ENCODE results near the gene DNPH1.
A peak's percentile ranks its signal among the peaks of the same experiment; 100 is the strongest.

The DNPH1 gene

DNA sequence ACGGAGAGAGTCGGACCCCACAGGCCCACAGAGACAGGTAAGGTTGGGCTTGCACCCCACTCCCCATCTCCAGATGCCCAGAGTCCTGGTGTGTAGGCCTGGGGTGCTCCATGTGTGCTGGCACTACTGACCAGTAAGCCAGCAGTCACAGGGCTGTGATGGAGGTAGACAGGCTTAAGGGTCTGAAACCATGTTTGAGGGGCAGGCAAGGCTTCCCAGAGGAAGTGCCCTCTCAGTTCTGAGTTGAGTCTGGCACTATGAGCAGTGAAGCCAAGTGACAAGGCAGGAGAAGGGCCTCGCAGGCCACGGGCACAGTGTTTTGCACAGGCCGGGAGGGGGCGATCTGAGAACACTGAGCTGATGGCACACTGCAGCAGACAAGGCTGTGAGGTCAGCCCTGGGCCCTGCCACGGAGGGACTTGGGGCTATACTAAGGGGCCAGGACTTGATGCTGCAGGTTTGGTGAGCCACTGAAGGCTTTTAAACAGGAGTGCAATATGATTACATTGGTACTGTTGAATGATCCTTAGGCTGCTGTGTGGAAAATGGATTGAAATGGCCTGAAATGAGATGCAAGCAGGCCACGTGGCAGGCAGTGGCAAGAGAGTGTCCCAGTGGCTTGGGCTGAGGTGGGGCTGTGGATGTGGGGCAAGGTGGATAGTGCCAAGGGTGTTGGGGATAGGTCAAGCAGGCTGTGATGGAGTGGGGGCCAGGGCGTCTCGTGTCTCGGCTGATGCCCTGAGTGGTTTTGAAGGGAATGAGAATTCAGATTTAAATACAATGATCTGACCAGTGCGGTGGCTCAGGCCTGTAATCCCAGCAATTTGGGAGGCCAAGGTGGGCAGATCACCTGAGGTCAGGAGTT is 34.3 kb upstream of the DNPH1 start:
- DNase-seq = peak; percentile 77

DNA sequence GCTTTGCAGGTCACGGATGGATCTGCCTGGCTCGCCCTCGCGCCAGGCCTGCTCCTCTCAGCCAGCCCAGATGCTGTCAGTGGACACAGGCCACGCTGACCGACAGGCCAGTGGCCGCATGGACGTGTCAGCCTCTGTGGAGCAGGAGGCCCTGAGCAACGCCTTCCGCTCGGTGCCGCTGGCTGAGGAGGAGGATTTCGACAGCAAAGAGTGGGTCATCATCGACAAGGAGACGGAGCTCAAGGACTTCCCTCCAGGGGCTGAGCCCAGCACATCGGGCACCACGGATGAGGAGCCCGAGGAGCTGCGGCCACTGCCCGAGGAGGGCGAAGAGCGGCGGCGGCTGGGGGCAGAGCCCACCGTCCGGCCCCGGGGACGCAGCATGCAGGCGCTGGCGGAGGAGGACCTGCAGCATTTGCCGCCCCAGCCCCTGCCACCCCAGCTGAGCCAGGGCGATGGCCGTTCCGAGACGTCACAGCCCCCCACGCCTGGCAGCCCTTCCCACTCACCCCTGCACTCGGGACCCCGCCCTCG is 33.6 kb upstream of the DNPH1 start:
- no peak for DNase-seq

DNA sequence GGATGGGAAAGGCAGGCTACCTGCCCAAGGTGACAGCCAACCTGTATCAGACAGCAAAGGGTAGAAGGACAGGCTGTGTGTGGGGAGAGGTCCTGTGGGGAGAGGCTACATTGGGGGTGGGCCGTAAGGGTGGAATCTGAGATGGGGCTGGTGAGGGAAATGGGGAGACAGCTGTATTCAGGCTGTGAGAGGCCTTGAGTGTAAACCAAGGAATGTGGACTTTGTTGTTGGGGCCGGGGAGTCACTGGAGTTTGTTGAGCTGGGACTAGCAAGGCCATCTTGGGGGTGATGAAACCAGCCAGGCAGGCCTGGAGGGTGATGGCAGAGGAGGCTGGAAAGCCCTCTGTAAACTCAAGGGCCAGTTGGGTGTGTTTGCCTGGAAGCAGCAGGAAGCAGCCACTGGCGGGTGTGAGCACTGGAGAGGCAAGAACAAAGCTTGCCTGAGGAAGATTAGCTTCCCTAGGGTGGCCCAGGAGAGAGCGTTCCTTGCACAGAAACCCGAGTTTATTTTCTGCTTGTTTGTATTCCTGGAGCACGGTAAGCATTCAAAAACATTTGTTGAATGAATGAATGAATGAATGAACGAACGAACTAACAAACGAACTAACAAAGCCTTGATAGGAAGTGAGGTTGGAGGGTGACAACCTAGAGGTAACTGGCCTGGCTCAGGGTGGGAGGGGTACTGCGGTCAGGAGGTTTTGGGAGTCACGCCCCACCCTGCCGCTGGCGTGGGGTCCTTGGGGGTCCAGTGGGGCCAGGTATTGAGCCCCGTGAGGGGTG is 32.9 kb upstream of the DNPH1 start:
- DNase-seq = no peak

DNA sequence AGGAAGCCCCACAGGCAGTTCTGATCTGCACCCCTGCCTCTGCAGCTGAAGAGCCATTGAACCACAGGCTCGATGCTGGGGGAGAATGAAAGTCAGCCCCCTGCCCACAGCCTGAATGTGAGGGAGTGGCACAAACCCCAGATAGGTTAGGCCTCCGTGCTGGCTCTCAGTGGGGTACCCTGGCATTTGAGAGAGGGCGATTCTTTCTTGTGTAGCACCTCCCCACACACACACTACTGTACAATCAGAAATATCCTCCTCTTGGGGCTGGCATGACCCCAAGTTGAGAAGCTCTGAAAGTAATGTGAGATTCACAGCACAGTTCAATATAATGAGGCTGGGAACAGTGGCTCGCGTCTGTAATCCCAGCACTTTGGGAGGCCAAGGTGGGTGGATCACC is 31.9 kb upstream of the DNPH1 start:
- DNase-seq = no peak

DNA sequence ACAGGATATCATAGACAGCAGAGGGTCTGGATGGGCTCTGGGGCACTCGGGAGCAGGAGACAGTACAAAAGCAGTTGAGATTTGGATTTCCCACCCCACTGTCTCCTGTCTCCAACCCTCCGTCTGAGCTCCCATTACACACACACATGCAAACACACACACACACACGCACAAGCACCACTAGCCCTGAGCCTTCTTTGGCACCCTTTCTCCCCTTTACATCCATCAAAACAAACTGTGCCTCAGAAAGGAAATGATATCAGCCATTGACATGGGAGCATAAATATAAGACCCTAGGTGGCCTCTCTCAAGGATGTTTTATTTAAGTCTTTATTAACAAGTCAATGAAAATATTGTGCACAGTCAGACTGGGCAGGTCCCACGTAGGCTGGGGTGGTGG is 31.5 kb upstream of the DNPH1 start:
- DNase-seq = no peak

DNA sequence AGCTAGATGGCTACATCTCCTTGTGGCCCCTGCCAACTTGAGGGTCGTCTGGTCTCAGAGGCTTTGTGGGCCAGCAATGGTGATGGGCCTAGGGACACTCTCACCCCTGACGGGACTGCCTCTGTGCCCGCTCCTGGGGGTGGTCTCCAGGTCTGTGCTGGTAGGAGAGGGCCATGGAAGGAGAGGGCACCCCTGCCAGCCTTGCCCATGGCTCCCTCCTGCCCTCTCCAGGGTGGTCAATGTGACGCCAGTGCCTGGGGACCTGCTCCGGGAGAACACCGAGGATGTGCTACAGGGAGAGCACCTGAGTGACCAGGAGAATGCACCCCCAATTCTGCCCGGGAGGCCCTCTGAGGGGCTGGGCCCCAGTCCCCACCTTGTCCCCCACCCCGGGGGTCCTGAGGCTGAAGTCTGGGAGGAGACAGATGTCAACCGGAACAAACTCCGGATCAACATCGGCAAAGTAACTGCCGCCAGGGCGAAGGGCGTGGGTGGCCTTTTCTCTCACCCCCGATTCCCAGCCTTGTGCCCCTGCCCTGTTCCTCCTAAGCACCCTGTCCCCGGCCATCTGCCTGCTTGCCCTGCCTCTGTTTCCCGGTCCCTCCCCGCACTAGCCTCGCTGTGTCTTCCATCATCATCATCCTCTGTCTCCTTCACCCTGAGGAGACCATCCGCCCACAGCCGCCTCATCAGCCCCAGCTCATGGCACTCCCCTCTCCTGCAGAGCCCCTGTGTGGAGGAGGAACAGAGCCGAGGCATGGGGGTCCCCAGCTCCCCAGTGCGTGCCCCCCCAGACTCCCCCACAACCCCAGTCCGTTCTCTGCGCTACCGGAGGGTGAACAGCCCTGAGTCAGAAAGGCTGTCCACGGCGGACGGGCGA is 29.8 kb upstream of the DNPH1 start:
- no peak for DNase-seq

DNA sequence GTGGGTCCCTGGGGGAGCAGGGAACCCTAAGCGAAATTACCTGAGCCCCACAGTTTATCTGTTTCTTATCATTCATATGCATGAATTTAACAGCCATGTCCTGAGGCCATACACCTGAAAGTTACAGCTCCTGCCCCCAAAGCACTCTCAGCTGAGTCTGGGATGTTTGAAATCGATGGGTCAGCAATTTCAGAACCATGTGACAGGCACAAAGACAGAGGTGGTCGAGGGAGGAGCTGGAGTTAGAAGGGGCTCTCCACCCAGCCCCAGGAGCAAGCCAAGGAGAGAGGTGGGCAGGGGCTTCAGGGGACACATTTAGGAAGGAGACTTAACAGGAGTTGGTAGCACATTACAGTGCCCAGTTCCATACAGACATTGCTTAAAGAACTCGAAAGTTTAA is 28.9 kb upstream of the DNPH1 start:
- no peak for DNase-seq

DNA sequence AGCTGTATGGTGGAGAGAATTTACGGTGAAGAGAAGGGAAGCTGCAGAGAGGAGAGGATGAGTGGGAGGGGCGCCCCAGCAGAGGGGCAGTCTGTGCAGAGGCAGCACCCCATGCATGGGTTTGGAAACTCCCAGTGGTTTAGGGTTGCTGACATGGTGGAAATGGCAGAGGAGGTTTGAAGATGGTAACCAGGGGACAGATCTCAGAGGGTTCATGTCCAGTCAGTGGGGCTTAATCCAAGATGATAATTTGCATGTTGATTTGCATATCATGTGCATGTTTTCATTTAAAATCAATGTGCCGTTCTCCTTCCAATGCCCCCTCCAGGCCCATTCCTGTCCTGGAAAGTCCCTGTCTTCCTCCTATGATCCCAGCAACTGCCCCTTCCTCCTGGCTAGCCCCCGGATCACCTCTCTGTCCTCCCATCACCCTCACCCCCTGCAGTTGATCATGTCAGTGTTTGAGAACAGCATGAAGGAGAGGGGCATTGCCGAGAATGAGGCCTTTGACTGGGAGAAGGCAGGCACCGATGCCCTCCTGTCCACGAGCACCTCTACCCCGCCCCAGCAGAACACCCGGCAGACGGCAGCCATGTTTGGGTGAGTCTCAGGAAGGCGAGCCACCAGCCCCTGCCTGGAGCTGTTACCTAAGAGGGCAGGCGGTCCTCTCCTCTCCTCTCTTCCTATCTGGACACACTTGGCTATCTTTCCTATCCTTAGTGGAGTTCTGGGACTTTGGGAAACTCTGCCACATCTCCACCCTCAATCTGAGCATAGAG is 28.3 kb upstream of the DNPH1 start:
- no peak for DNase-seq

DNA sequence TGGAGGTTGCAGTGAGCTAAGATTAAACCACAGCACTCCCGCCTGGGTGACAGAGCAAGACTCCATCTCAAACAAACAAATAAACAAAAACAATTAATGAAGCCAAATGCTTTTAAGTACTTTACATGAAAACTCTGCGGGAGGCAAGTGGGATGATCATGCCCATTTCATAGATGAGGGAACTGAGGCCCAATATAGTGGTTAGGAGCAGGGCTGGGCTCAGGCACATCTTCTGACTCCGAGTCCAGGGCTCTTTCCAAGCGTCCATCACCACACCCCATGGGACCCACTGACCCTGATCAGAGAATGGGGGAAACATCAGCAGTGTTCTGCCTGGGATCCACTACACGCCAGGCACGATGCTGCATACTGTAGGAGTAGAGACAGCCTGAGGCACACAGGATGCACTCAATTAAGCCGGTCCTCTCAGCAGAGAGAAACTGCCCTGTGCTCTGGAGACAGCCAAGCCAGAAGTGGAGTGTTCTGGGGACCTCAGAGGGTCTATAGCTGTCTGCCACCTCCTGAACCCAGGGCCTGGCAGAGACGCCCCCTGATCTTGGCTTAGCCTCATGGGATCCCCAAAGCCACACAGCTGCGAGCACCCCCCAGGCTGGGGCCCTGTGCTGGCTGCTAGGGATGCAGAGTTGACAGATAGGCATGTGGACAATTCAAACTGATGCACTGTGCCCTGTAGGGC is 27.5 kb upstream of the DNPH1 start:
- DNase-seq = no peak

DNA sequence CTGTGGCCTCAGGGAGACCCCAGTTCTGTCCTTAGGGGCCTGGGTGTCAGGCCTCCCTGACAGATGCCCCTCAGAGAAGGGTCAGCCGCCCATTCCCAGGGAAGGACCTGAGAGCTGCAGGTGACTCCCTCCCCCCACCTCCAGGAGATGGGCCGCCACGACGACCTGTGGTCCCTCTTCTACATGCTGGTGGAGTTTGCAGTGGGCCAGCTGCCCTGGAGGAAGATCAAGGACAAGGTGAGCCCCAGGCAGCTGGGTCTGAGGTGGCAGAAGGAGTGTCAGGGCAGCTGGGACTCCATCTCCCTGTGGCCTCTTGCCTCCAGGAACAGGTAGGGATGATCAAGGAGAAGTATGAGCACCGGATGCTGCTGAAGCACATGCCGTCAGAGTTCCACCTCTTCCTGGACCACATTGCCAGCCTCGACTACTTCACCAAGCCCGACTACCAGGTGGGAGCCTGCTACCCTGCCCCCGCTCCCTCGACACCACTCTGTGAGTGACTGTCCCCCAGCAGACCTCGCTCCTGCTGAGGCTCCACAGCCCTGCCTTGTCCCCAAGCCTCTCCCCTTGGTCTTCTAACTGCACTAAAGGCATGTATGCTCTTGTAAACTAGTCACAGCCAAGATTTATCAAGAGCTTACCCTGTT is 26.2 kb upstream of the DNPH1 start:
- no peak for DNase-seq

DNA sequence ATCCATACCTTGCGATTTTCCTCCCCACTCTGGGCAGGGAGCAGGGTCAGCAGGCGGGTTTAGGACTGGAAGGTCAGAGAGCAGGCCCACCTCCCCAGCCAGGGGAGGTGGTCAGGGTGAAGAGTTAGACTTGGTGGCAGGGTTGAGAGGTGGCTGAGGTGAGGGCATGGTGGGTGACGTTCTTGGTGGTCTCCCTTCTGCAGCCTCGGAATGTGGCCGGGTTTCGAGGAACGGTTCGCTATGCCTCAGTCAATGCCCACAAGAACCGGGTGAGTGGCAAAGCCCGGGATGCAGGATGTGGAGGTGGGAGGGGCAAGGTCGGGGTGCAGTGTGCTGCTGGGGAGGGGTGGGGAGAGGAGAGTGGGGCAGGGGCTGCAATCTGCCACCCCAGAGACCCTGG is 25.6 kb upstream of the DNPH1 start:
- no peak for DNase-seq

DNA sequence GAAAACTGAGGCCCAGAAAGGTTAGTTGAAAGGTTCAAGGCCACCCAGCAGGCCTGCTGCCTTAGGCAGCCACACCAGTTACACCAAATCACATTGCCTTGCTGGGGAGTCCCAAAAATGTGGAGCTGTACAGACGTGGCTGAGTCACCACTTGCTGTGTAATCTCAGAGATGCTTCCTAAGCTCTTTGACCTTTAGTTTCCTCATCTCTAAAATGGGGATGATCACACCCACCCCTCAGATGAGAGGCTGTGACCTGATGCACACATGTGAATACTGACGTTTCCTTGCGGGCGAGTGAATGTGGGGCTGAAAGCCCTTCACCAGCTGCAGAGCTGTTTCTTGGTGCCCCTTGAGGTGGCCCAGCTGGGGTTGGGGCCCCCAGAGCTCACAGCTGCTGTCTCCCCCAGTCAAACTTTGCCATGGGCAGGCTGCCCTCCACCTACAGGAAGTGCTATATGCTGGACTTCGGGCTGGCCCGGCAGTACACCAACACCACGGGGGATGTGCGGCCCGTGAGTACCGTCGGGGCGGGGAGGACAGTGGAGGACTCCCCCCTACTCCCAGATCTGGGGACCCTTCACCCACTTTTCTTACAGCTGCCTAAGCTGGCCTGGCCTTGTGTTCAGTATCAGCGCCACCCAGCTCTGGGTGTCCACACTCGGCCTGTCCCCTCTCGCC is 25.0 kb upstream of the DNPH1 start:
- no peak for DNase-seq

DNA sequence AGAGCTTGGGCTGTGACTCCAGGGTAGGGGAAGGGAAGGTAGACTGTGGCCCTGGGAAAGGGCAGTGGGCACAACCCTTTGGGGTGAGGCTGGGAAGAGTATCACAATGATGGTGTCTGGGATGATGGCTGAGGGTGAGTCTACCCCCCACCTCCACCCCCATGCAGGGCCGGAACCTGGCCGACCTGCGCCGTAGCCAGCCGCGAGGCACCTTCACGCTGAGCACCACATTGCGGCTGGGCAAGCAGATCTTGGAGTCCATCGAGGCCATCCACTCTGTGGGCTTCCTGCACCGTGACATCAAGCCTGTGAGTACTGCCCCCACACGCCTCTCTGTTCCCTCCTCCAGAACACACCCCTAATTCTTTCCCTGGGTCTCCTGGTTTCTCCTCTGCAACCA is 24.1 kb upstream of the DNPH1 start:
- DNase-seq = no peak

DNA sequence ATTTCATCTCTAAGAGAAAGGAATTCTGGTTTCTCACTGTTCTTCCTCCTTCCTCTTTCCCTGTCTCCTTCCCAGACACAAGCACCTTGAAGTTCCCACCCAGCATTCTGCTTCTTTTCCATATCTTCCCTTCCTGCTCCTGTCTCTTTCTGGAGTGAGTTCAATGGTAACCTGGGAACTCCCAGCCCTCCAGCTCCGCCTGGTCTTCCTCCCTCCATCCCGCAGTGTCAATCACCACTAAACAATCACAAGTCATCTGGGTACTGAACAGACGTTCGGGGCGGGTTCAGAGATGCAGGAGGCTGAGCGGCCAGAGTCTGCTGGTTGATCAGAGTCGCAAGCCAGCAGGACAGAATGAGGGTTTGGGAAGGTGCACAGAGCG is 21.7 kb upstream of the DNPH1 start:
- DNase-seq = no peak

DNA sequence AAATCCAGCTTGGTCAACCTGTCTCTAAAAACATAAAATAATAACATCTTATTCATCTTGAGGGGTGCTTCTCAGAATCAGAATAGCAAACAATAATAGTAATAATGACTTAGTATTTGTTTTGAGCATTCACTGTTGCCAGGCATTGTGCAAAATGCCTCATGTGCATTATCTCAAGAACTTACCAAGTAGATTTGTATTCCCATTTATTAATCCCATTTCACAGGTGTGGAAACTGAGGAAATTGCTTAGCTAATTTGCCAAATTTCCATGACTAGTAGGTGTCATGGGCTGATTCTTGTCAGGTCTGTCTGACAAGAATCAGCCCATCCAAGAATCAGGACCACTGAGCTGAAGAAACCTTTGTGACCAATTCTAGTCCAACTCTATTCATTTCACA is 19.5 kb upstream of the DNPH1 start:
- no peak for DNase-seq

DNA sequence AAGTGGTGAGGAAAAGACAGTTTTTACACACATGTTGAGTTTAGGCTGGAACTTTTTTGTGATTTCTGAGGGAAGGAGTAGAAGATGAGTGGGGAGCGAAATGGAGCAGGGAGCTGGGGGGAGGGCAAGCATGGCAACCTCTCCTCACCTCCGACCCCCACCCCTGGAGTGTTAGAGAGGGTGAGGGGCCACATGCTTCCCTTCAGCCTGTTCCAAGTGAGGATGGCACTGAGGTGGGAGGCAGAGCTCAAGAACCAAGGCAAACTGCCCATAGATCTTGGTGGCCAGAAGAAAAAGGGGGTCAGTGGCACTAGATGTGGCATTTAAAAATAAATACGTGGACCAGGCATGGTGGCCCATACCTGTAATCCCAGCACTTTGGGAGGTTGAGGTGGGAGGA is 18.8 kb upstream of the DNPH1 start:
- DNase-seq = no peak

DNA sequence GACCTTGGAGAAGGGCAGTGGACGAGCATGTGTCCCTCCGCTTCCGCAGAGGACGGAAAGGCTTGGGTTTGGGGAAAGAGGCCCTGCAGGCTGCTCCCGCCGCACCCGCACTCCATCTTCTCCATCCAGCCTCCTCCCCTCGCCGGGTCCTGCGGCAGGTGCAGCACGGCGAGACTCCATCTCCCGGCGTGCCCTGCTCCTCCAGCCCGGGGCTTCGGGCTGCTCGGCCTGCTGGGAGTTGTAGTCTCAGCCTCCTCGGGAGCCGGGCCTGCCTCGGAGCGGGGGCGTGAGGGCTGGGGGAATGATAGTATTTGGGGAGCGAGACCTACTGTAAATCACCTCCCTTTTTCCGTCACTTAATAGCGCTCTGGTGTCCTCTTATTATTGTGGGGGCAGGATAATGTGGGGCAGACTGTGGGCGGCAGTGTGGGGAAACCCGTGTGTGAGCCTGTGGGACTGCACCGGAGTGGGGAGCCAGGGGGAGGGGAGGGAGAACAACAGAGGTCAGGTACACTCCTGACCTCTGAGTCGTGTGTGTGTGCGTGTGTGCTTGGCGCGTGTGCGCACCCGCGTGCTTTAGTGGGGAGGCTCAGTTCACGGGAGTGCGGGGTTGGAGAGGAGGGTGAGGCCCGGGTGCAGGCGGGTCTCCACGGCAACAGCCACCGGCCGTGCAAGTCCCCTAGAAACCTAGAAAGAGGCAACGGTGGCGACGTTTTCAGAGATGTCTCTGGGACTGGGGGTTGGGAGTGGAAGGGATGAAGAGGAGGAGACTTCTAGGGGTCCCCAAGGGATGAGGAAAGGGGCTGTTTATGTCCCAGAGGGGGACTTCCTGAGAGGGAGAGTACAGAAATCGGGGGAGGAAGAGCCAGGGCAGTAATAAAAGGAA is 18.1 kb upstream of the DNPH1 start:
- DNase-seq = peak; percentile 78

DNA sequence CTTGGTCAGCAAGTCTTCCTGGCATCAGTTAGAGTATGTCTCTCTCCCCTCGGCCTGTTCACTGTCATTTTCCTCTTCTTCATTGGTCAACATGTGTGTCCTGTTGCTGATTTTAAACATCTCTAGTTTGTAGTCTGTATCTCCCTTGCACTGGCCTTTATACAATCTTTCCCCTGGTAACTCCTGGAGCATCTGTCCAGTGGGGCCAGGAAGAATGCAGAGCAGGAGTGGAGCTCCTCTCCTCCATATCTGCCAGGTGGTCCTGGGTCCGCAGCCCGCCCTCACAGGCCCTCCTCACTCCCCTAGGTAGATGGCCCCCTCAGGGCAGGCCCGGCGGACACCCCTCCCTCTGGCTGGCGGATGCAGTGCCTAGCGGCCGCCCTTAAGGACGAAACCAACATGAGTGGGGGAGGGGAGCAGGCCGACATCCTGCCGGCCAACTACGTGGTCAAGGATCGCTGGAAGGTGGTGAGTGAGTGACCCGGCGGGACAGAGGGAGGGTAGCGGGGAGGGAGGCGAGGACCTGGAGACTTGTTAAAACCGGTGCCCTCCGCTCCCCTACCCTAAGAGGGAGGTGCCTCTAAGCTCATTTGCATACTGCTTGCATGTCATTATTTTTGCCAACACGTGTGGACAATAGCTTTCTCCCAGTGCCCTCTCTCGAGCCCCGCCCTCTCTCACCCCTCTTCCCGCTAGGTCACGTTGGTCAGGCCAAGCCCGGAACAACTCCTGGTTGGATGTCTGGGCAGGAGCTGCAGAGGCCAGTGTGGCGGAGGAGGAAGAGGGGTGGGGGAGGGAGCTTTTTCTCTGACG is 17.2 kb upstream of the DNPH1 start:
- DNase-seq = no peak
